Smooth muscle cell (in vitro differentiated cells): ENCODE measurements around the gene TBC1D24. TPM values are rescaled to one million over a fixed set of nuclear protein-coding genes. Genes with fewer than 3 reads are reported as not detected.

ENCODE experiments used
- DNase-seq: peaks from one replicate; lab custom pipeline; 2025; ENCODE audit not compliant: unreplicated experiment; lab: John Stamatoyannopoulos, UW
- H2AFZ ChIP-seq: fragments of 200-600 bp; sonication (generic); 2 replicates; pipeline ENCODE4 v1.6.0; 2016; ENCODE audit warnings: antibody characterized with exemption, low read depth, mild to moderate bottlenecking
- H3F3A ChIP-seq: fragments of 200-600 bp; sonication (generic); 2 replicates; pipeline ENCODE4 v1.6.0; 2017; ENCODE audit warnings: antibody characterized with exemption, low read depth
- H3K27ac ChIP-seq: fragments of 200-600 bp; sonication (generic); 2 replicates; pipeline ENCODE4 v1.5.1; 2016; ENCODE audit warnings: low read depth, mild to moderate bottlenecking
- H3K27me3 ChIP-seq: fragments of 200-600 bp; sonication (generic); 2 replicates; pipeline ENCODE4 v1.6.1; 2016; ENCODE audit warnings: low read depth, mild to moderate bottlenecking
- H3K36me3 ChIP-seq: fragments of 200-600 bp; sonication (generic); 2 replicates; pipeline ENCODE4 v1.5.1; 2016; ENCODE audit warnings: low read depth
- H3K4me1 ChIP-seq: fragments of 200-600 bp; sonication (generic); 2 replicates; pipeline ENCODE4 v1.5.1; 2016; ENCODE audit warnings: low read depth
- H3K4me2 ChIP-seq: fragments of 200-600 bp; sonication (generic); 2 replicates; pipeline ENCODE4 v1.6.0; 2016; ENCODE audit warnings: mild to moderate bottlenecking
- H3K4me3 ChIP-seq: fragments of 200-600 bp; sonication (generic); 2 replicates; pipeline ENCODE4 v1.5.1; 2016; ENCODE audit warnings: mild to moderate bottlenecking
- H3K79me2 ChIP-seq: fragments of 200-600 bp; sonication (generic); 2 replicates; pipeline ENCODE4 v1.6.0; 2016; ENCODE audit warnings: low read depth, mild to moderate bottlenecking
- H3K9ac ChIP-seq: fragments of 200-600 bp; sonication (generic); 2 replicates; pipeline ENCODE4 v1.6.0; 2016; ENCODE audit warnings: low read depth
- H3K9me3 ChIP-seq: fragments of 200-600 bp; sonication (generic); replicated peaks from 2 replicates; pipeline ENCODE4 v1.5.1; 2016; ENCODE audit warnings: low read depth
- H4K20me1 ChIP-seq: fragments of 200-600 bp; sonication (generic); 2 replicates; pipeline ENCODE4 v1.6.0; 2016; ENCODE audit warnings: low read depth
- WGBS: methylation state at CpG from one replicate; pipeline ENCODE4 v1.1.7; 2016; ENCODE audit warnings: low lambda C conversion rate; 5-methylcytosine and 5-hydroxymethylcytosine counted together
- polyA plus RNA-seq: library from polyadenylated mRNA; unstranded; fragments of >200 nt; fragmentation: Nextera tagmentation; extraction: Ambion mirVana; gene quantifications from 2 replicates; pipeline ENCODE4 v1.2.1, GENCODE V29; 2016
- total RNA-seq: library from RNA; depleted of rRNA; stranded (reverse); fragments of >200 nt; gene quantifications from 2 replicates; pipeline ENCODE4 v1.2.3, GENCODE V29; 2014
- TF ChIP-seq, protein P1 (sequence below): fragments of 200-600 bp; sonication (generic); IDR thresholded peaks from 2 replicates; pipeline ENCODE4 v1.5.1; 2017; ENCODE audit warnings: borderline replicate concordance, mild to moderate bottlenecking, antibody characterized with exemption; ENCODE audit not compliant: insufficient read depth, poor library complexity, severe bottlenecking

TBC1D24 gene
- total and polyA plus RNA-seq, 2 experiments from 2014 or later: 5.5 to 9.2 TPM

DNA sequence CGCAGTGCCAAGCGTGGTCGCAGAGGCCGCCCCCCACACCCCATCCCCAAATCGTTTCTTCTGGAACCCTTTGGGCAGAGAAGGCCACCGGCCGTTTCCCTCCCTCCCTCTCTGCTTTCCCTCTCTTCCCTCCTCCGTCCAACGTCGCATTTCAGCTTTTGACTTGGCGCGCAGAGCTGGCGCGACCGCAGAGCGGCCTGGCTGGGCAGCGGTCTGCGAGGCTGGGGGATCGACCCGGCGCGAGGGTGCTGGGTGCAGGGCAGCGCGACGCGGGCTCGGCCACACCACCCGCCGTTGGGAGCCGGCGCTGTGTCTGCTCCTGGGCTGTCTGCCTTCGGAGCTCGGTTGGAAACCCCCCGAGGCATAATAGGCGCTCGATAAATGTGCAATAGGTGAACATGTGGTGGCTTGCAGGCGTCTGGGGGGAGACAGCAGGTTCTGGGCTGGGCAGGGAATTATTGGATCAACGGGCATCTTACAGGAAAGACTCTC is 6.6 kb upstream of the TBC1D24 start:
- Histone ChIP-seq H3F3A (peaks cover 8% of the 10 kb centered on the region), H3K79me2 (no peaks in the 10 kb centered on the region), H3K27me3 (no peaks in the 10 kb centered on the region), H3K27ac (no peak overlapping the region), H4K20me1 (peaks cover 4% of the 10 kb centered on the region), H3K36me3 (no peaks in the 10 kb centered on the region), H2AFZ (peak overlapping the region; percentile 75), H3K9me3 (no peaks in the 10 kb centered on the region), H3K9ac (peak overlapping the region; percentile 62), H3K4me1 (peaks cover 28% of the 10 kb centered on the region), H3K4me3 (peak overlapping the region; percentile 67), H3K4me2 (peak overlapping the region; percentile 98)
- TF ChIP-seq, protein P1, sequence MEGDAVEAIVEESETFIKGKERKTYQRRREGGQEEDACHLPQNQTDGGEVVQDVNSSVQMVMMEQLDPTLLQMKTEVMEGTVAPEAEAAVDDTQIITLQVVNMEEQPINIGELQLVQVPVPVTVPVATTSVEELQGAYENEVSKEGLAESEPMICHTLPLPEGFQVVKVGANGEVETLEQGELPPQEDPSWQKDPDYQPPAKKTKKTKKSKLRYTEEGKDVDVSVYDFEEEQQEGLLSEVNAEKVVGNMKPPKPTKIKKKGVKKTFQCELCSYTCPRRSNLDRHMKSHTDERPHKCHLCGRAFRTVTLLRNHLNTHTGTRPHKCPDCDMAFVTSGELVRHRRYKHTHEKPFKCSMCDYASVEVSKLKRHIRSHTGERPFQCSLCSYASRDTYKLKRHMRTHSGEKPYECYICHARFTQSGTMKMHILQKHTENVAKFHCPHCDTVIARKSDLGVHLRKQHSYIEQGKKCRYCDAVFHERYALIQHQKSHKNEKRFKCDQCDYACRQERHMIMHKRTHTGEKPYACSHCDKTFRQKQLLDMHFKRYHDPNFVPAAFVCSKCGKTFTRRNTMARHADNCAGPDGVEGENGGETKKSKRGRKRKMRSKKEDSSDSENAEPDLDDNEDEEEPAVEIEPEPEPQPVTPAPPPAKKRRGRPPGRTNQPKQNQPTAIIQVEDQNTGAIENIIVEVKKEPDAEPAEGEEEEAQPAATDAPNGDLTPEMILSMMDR: no peak
- WGBS: 3% methylated on average over 32 of the region's 38 CpGs
- DNase-seq: no peak

DNA sequence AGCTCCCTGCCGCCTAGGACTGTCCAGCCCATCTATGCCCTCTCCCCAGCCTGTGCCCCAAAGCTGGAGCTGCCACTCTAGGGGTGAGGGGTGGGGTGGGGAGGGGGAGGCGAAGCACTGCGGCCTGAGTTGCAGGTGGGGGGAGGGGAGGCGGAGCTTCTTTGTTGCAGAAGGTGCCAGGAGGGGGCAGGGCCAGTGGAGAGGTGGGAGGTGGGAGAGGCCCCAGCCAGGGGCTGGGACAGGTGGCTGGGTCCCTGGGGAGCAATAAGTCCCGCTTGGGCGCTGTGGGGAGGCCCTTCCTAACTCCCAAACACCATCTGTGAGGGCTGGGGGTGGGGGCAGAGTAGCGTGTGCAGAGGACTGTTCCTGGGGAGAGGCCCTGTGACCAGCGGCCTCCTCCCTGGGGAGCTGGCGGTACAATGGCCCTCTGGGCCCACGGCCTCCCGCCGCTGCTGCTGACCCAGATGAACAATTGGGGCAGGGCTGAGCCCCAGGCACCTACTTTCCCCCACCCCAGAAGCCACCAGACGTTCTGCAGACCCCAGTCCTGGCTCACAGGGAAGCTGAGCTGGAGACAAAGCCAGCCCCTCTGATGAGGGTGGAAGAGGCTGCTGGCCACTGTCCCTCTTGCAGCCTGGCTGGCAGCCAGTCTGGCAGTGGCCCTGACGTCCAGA is 6.1 kb upstream of the TBC1D24 start:
- Histone ChIP-seq H3K4me3 (peak overlapping the region; percentile 67), H3K27me3 (no peaks in the 10 kb centered on the region), H3K27ac (no peak overlapping the region), H3K4me1 (peaks cover 28% of the 10 kb centered on the region), H4K20me1 (peaks cover 4% of the 10 kb centered on the region), H3F3A (peaks cover 8% of the 10 kb centered on the region), H3K4me2 (peak overlapping the region; percentile 98), H2AFZ (no peak overlapping the region), H3K9ac (no peak overlapping the region), H3K9me3 (no peaks in the 10 kb centered on the region), H3K36me3 (no peaks in the 10 kb centered on the region), H3K79me2 (no peaks in the 10 kb centered on the region)
- 33% methylated on average over 13 of the region's 14 CpGs for WGBS
- TF ChIP-seq, protein P1: no peak
- DNase-seq: no peak

DNA sequence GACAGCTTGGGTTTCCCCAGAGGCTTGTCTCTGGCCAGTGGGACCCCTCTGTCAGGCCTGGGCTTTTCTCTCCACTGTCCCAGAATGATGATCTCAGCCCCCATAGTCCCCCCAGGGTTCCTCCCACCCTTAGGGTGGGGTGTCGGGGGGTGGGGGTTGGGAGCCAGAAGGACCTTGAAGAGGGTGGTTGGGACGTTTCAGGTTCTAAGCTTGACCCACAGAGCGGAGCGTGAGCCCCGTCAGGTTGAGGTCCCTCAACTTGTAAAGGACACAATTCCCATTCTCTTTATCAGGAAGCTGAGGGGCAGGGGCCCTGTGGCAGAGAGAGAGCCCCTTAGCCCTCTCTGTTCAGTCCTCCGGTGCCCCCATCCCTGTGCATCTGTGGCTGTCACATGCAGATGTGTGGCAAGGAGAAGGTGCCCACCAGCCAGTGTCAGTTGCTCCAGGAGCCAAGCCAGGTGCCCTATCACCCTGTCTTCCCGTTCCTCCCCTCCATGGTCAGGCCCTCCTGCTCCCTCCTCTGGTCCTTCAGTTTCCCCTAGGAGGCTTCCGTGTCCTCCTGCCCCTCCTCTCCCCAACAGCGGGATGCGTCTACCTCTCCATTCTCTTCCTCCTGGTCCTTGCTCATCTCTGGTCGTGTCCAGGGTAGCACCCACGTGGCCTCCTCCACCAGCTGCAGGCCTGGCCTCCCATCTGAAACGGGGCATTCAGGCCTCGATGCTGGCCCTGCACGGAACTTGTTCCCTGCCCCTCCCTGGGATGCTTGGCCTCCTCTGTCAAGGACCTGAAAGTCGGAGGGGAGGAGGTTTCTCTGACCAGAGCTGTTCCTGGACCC is 5.3 kb upstream of the TBC1D24 start:
- H3K27me3 ChIP-seq: no peaks in the 10 kb centered on the region
- H3K4me2 ChIP-seq: no peak overlapping the region
- no peak overlapping the region for H3K4me3 ChIP-seq
- no peak overlapping the region for H2AFZ ChIP-seq
- DNase-seq: no peak
- H3F3A ChIP-seq: peaks cover 8% of the 10 kb centered on the region
- H3K9ac ChIP-seq: no peak overlapping the region
- no peaks in the 10 kb centered on the region for H3K79me2 ChIP-seq
- 85% methylated on average over 14 of the region's 16 CpGs for WGBS
- TF ChIP-seq, protein P1: no peak
- H3K36me3 ChIP-seq: no peaks in the 10 kb centered on the region
- peaks cover 4% of the 10 kb centered on the region for H4K20me1 ChIP-seq
- H3K4me1 ChIP-seq: peaks cover 33% of the 10 kb centered on the region
- H3K27ac ChIP-seq: no peak overlapping the region
- no peaks in the 10 kb centered on the region for H3K9me3 ChIP-seq
